HG03520 (cell line): ENCODE data around the gene CACNG3.

Source experiments
- ATAC-seq: cut with Tn5 transposase; IDR thresholded peaks from one replicate; pipeline ENCODE4 v1.9.1; 2021; ENCODE audit warnings: mild to moderate bottlenecking, moderate library complexity; ENCODE audit not compliant: unreplicated experiment

CACNG3 gene

GRCh38 chr16:24381470-24382118, 125.5 kb downstream of the CACNG3 start:
- ATAC-seq, result no peak

DNA sequence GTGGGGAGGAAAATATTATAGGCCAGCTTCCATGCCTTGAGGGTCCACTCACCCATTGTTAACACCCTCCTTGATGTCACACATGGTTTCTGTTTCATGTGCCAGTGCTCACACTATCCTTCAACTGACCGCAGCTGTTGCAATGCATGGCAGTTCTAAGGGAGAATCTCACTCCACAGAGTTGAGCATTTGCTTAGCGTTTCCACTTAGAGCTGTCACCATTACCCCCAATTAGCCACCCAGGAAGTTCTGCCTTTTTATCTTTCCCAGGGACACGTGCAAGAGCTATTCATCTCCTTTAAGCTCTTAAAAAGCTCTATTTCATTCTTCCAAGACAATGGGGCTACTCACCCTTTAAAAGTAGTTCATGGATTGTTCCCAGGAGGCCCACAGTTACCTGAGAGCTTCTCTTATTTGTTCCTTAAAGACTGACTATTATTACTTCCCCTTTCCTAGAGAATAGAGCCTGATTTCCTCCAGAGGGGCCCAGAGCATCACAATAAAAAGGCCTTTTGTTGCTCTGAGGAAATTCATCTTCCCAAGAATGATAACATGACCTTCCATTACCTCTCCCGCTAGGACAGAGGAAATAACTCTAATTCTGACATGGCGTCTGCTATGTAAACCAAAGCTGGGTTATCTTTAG, 126.8 kb downstream of the CACNG3 start:
- no peak for ATAC-seq

- ATAC-seq, result no peak
Measured at GRCh38 chr16:24394341-24394740, 138.2 kb downstream of the CACNG3 start.

DNA sequence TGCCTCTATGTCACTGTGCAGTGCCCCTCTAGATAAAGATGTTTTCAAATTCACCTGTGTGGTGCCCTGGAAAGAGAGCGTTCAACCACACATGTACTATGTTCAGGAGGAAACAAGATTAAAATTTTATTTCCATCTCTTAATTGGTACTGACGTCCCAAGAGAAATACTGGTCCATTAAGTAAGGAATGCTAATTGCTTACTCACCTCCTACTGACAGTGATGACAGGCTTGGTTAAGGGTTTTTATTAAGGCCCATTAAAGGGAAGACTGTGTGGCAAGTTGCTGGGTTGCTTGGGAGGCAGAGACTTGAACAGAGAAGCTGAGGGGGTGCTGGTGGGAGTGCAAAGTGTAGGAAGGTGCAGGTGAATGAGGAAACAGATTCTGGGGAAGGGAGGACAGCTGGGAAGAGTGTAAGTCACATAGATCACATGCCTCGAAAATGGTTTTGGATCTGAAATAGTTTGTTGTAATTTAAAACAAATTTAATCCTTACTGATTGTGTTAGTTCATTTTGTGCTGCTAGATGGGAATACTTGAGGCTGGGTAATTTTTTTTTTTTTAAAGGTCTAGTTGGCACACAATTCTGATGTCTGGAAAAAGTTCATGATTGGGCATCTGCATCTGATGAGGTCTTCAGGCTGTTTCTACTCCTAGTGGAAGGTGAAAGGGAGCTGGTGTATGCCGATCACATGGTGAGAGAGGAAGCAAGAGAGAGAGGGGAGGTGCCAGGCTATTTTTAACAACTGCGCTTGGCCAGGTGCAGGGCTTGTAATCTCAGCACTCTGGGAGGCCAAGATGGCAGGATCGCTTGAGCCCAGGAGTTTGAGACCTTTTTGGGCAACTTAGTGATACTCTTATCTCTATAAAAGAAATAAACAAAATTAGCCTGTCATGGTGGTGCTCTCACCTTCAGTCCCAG, 140.5 kb downstream of the CACNG3 start:
- ATAC-seq, result no peak

- ATAC-seq, result no peak
Measured at GRCh38 chr16:24409045-24409444, 152.9 kb downstream of the CACNG3 start.
